Choroid plexus epithelial cell (primary cell): ENCODE data around the gene OR51Q1.

ENCODE experiments used
- DNase-seq: peaks from one replicate; pipeline ENCODE4 v3.0.0-alpha.2; 2010; ENCODE audit warnings: low read depth
- H3K4me3 ChIP-seq: 2 replicates; pipeline ENCODE4 v1.5.1; 2011; ENCODE audit warnings: low read depth, mild to moderate bottlenecking, control low read depth, low read length, moderate library complexity
- CTCF ChIP-seq: conservative IDR thresholded peaks from 2 replicates; pipeline ENCODE4 v1.5.1; 2011; ENCODE audit warnings: low read depth, mild to moderate bottlenecking, control low read depth, inconsistent platforms, low read length, moderate library complexity

Gene OR51Q1

DNA sequence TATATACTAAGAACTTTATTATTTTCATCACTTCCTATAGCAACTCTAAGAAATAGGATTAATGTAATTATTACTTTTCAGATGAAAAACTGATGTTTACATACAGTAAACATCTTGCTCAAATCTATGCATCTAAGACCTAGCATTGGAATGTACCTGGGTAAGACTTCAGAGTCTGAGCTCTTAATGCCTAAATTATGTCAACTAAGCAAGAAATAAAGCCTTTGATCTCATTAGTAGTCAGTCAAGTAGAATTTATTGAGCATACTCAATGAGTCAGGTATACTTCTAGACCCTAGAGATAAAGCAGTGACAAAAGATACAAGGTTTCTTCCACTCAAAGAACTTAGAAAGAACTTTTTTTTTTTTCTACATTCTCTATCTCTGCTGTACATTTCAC, 16.7 kb upstream of the OR51Q1 start:
- H3K4me3 ChIP-seq, result no peak overlapping the region
- TF ChIP-seq CTCF, result no peak
- DNase-seq, result no peak

- DNase-seq, result no peak
- TF ChIP-seq CTCF, result no peak
- H3K4me3 ChIP-seq, result no peak overlapping the region
Observed at GRCh38 chr11:5420993-5421392, 918 bp upstream of the OR51Q1 start.

GRCh38 chr11:5423131-5423530, 1.2 kb downstream of the OR51Q1 start:
- no peak for TF ChIP-seq CTCF
- DNase-seq, result no peak
- no peak overlapping the region for H3K4me3 ChIP-seq

GRCh38 chr11:5441414-5441813, 19.5 kb downstream of the OR51Q1 start, which contains the start of gene OR51I1:
Gene OR51I1 (minus strand): TSS chr11:5441514. CDS start chr11:5441514, 0 bp downstream.
- H3K4me3 ChIP-seq, result no peak within 1 kb of the TSS
- no peak for TF ChIP-seq CTCF
- no peak for DNase-seq

DNA sequence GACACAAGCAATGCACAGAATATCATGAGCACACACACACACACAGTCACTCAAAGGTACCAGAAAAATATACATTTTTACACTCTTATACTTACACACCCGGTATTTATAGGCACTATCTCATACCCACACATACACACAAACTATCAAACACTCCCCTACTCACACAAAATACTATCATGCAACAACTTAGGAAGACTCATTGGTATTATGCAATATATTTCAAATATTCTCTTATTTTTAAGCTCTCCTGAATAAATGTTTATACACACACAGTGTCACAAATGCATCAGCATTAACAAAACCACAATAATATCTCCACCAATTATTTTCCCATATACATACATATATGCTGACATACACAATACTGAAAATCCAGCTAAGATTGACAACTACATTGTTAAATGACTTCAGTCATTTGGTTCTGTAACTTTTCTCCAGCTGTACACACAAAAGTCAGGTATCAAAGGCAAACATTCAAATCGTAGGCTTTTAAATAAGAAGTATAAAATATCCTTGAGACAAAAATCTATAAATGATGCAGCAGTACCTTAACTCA, 22.0 kb downstream of the OR51Q1 start:
- no peak for TF ChIP-seq CTCF
- H3K4me3 ChIP-seq, result no peak overlapping the region
- DNase-seq, result no peak

- no peak for TF ChIP-seq CTCF
- no peak within 1 kb of the TSS for H3K4me3 ChIP-seq
- DNase-seq, result no peak
Observed at GRCh38 chr11:5449023-5449422, 27.1 kb downstream of the OR51Q1 start, which contains the start of gene OR51I2. Gene OR51I2 (plus strand): TSS chr11:5449323. CDS start chr11:5453489, 4,166 bp downstream.

DNA sequence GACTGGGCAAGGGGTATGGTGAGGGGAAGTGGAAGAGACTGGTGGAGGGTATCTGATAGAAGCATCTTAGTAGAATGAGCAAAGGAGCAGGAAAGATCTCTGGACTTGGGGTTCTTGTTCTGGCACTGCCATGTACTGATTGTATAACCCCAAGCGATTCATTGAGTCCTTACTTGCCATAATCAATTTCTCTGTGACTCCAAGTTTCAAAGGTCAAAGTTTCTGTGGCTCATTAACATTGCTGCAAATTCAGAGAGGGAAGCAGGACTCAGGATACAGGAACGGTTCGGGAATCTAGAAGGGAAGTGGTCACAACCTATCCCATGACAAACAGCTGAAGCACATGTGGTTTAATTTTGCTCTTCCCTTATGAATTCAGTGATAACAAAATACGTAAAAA, 27.5 kb downstream of the OR51Q1 start:
- no peak overlapping the region for H3K4me3 ChIP-seq
- TF ChIP-seq CTCF, result no peak
- DNase-seq, result no peak
